Activated CD4-positive, alpha-beta T cell treated with anti-CD3 and anti-CD28 coated beads for 36 hours (primary cell): ENCODE data around the gene ABCA7. TPM values are rescaled to one million over a fixed set of nuclear protein-coding genes. Genes with fewer than 3 reads are reported as not detected.

Experiments used
- ATAC-seq: fragments of 200-7000 bp; cut with Tn5 transposase; one replicate; pipeline ENCODE4 v1.10.0; 2021; ENCODE audit warnings: mild to moderate bottlenecking, moderate library complexity
- CTCF ChIA-PET: fragments of 350-600 bp; sonication (Branson Sonifier 250); formaldehyde crosslinking; loops from one replicate; lab custom pipeline; 2021; ENCODE audit warnings: antibody characterized with exemption; lab: Charles Lee
- POLR2A ChIA-PET: fragments of 350-600 bp; sonication (Branson Sonifier 250); formaldehyde crosslinking; loops from one replicate; lab custom pipeline; 2021; ENCODE audit warnings: antibody characterized with exemption, inconsistent platforms; lab: Charles Lee
- DNase-seq: peaks from one replicate; pipeline ENCODE4 v3.0.0-alpha.2; 2020
- H3K27ac Mint-ChIP-seq: one replicate; pipeline ENCODE4 v1.8.0; 2021; ENCODE audit warnings: mixed read lengths
- H3K27me3 Mint-ChIP-seq: one replicate; pipeline ENCODE4 v1.8.0; 2021; ENCODE audit warnings: mixed read lengths
- H3K36me3 Mint-ChIP-seq: one replicate; pipeline ENCODE4 v1.8.0; 2021; ENCODE audit warnings: low read depth, mixed read lengths
- H3K4me1 Mint-ChIP-seq: one replicate; pipeline ENCODE4 v1.8.0; 2021; ENCODE audit warnings: mixed read lengths
- H3K4me3 Mint-ChIP-seq: one replicate; pipeline ENCODE4 v1.8.0; 2021; ENCODE audit warnings: mild to moderate bottlenecking, moderate library complexity, mixed read lengths
- H3K9me3 Mint-ChIP-seq: one replicate; pipeline ENCODE4 v1.8.0; 2021; ENCODE audit warnings: low read depth, mixed read lengths
- intact Hi-C, 2 experiments: fragments of 100-400 bp; cut with DNase I in 1 of 2; cut with micrococcal nuclease in 1 of 2; formaldehyde crosslinking; loops; one replicate each; pipeline versions ENCODE4 v1.14.2 to v1.15.1; 2022 to 2024; cut with DNase I, micrococcal nuclease
- total RNA-seq, 2 experiments: library from RNA; stranded (reverse); gene quantifications; one replicate each; pipeline ENCODE4 v1.2.3, GENCODE V29; 2021

The ABCA7 gene
- total RNA-seq, 2 experiments from 2014 or later: 14.4 to 16.9 TPM

DNA sequence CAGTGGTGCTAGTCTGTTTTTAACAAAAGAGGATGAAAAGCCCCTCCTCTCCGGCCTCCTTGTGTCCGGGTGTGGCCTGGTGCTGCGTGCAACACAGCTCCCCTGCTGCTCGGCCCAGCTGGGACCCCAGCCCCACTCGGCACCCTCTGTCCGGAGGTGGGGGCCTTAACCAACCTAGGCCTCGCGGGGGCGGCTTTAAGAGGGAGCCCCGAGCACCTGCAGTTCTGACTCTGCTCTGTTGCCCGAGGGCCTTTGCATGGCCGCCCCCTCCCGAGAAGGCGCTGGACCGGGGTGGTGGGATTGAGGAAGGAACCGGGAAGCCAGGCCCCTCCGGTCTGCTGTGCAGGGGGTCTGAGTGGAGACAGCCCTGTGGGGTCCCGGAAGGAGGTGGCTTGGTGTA is 45.4 kb upstream of the ABCA7 start:
- Mint-ChIP-seq H3K9me3 (no peaks in the 10 kb centered on the region), H3K4me3 (no peak overlapping the region), H3K4me1 (peaks cover 7% of the 10 kb centered on the region), H3K36me3 (peaks cover 9% of the 10 kb centered on the region), H3K27ac (no peak overlapping the region), H3K27me3 (peaks cover 14% of the 10 kb centered on the region)
- ATAC-seq (no peak), DNase-seq (no peak)
- ChIA-PET CTCF (interaction anchor here (1.1 kb wide), 1 partner anchor 72 kb away, joined by 3 read pairs; no protein-coding TSS in a partner anchor), POLR2A (no interaction called here)
- intact Hi-C loops: no loop called here

- H3K9me3 Mint-ChIP-seq: no peaks in the 10 kb centered on the region
These were observed 44.7 kb upstream of the ABCA7 start for GRCh38 chr19:995051-995827.

DNA sequence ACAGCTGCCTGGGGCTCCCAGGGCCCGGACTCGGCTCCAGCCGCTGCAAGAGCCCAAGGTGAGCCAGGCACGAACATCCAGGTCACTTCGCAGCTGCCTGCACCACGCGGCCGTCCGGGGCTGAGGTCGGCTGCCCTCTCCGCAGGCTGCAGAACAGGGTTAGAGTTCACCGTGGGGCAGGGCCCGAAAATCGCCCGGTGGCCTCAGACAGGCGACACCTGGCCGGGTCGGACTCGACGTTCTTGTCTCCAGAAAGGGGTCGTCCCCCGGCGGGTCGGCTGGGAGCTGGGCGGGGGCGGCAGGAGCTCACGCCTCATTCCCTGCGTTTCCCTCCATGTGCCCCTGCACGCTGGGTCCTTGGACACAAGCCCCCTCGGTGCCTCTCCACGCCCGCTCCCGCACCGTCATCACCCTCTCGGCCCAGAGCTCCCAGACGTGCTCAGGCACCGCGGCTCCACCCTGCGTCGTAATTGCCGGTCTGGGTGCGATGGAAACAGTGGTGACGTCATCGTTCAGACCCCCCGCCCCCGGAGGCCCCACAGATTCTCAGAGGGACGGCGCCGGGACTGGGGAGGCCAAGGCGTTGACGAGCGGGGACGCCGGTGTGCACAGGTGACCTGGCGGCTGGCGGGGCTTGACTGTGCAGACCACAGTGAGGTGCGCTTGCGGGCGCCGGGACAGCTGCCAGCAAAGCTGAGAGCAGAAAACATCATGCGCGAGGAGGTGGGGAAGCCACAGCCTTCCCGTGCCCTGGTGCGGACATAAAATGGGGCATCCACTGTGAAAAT is 43.7 kb upstream of the ABCA7 start:
- H3K36me3 Mint-ChIP-seq: peaks cover 5% of the 10 kb centered on the region
- ATAC-seq: peak; percentile 54
- peaks cover 8% of the 10 kb centered on the region for H3K4me1 Mint-ChIP-seq
- no peaks in the 10 kb centered on the region for H3K9me3 Mint-ChIP-seq
- intact Hi-C loops: no loop called here
- DNase-seq: peak; percentile 84
- H3K4me3 Mint-ChIP-seq: peak overlapping the region; percentile 44
- POLR2A ChIA-PET: interaction anchor here (0.6 kb wide), 1 partner anchor 25 kb away, joined by 3 read pairs; the partner anchor contains the start of gene RNU6-2
- no peak overlapping the region for H3K27ac Mint-ChIP-seq
- H3K27me3 Mint-ChIP-seq: peaks cover 14% of the 10 kb centered on the region
- CTCF ChIA-PET: interaction anchor here (0.6 to 2.3 kb wide), 5 partner anchors 9 to 133 kb away, joined by 3 to 8 read pairs (median 4); partner anchors contain the start of gene WDR18

More at GRCh38 chr19:995051-995827, 44.7 kb upstream of the ABCA7 start:
- POLR2A ChIA-PET: no interaction called here
- H3K27me3 Mint-ChIP-seq: peaks cover 14% of the 10 kb centered on the region
- H3K27ac Mint-ChIP-seq: no peak overlapping the region
- no peak for ATAC-seq
- H3K4me3 Mint-ChIP-seq: no peak overlapping the region
- intact Hi-C loops: no loop called here
- no peak for DNase-seq
- peaks cover 7% of the 10 kb centered on the region for H3K4me1 Mint-ChIP-seq
- H3K36me3 Mint-ChIP-seq: peaks cover 9% of the 10 kb centered on the region
- CTCF ChIA-PET: interaction anchor here (1.1 kb wide), 1 partner anchor 72 kb away, joined by 3 read pairs; no protein-coding TSS in a partner anchor

- H3K27ac Mint-ChIP-seq: no peak overlapping the region
- H3K4me1 Mint-ChIP-seq: peaks cover 10% of the 10 kb centered on the region
These were observed 41.8 kb upstream of the ABCA7 start for GRCh38 chr19:998064-998463.

GRCh38 chr19:999379-999719 is 40.6 kb upstream of the ABCA7 start:
- H3K27ac Mint-ChIP-seq: no peak overlapping the region
- ATAC-seq (no peak), DNase-seq (no peak)
- ChIA-PET POLR2A (no interaction called here), CTCF (interaction anchor here (0.7 to 0.9 kb wide), 2 partner anchors 17 to 68 kb away, joined by 3 read pairs; no protein-coding TSS in a partner anchor)
- no peak overlapping the region for H3K4me3 Mint-ChIP-seq
- peaks cover 10% of the 10 kb centered on the region for H3K4me1 Mint-ChIP-seq
- H3K9me3 Mint-ChIP-seq: no peaks in the 10 kb centered on the region
- H3K36me3 Mint-ChIP-seq: no peaks in the 10 kb centered on the region
- intact Hi-C loops: no loop called here
- H3K27me3 Mint-ChIP-seq: peaks cover 19% of the 10 kb centered on the region

More at GRCh38 chr19:998064-998463, 41.8 kb upstream of the ABCA7 start:
- Mint-ChIP-seq H3K9me3 (no peaks in the 10 kb centered on the region), H3K27me3 (peaks cover 19% of the 10 kb centered on the region), H3K4me3 (no peak overlapping the region), H3K36me3 (peaks cover 2% of the 10 kb centered on the region)
- no peak for ATAC-seq
- intact Hi-C loops: no loop called here
- CTCF ChIA-PET: interaction anchor here (0.6 to 2.3 kb wide), 4 partner anchors 16 to 310 kb away, joined by 3 to 8 read pairs (median 3); no protein-coding TSS in a partner anchor
- no peak for DNase-seq
- POLR2A ChIA-PET: no interaction called here

DNA sequence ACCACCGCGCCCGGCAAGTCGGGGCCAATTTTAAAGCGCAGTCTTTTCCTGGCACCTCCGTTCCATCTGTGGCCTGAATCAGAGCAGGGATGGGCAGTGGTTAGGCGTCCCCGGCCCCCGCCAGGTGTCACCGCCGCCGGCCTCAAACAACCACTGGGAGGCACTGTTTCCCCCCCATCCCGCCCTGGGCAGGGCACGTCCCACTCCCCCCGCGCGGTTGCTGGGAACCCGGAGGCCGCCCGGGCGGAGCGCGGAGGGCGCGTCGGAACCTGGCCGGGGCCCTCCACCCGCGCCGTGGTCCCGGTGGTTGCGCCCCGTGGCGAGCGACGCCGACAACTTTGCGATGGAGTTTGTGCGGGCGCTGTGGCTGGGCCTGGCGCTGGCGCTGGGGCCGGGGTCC is 39.8 kb upstream of the ABCA7 start, which contains the start of gene GRIN3B:
GRIN3B (plus strand) TSS at position 325 of the 400 bp plus-strand sequence; CDS start at position 344, 19 bp downstream.
- H3K27ac Mint-ChIP-seq: no peak within 1 kb of the TSS
- H3K9me3 Mint-ChIP-seq: no peaks in the 10 kb centered on the region
- intact Hi-C loops: loop anchor here in 1 of 2 experiments (1.0 kb wide), 1 partner anchor 240 kb away; no protein-coding TSS in a partner anchor
- ATAC-seq: peak; percentile 57
- CTCF ChIA-PET: no interaction called here
- no peaks in the 10 kb centered on the region for H3K36me3 Mint-ChIP-seq
- POLR2A ChIA-PET: no interaction called here
- peak; percentile 89 for DNase-seq
- H3K27me3 Mint-ChIP-seq: peaks cover 19% of the 10 kb centered on the region
- H3K4me1 Mint-ChIP-seq: peaks cover 10% of the 10 kb centered on the region
- H3K4me3 Mint-ChIP-seq: no peak within 1 kb of the TSS

DNA sequence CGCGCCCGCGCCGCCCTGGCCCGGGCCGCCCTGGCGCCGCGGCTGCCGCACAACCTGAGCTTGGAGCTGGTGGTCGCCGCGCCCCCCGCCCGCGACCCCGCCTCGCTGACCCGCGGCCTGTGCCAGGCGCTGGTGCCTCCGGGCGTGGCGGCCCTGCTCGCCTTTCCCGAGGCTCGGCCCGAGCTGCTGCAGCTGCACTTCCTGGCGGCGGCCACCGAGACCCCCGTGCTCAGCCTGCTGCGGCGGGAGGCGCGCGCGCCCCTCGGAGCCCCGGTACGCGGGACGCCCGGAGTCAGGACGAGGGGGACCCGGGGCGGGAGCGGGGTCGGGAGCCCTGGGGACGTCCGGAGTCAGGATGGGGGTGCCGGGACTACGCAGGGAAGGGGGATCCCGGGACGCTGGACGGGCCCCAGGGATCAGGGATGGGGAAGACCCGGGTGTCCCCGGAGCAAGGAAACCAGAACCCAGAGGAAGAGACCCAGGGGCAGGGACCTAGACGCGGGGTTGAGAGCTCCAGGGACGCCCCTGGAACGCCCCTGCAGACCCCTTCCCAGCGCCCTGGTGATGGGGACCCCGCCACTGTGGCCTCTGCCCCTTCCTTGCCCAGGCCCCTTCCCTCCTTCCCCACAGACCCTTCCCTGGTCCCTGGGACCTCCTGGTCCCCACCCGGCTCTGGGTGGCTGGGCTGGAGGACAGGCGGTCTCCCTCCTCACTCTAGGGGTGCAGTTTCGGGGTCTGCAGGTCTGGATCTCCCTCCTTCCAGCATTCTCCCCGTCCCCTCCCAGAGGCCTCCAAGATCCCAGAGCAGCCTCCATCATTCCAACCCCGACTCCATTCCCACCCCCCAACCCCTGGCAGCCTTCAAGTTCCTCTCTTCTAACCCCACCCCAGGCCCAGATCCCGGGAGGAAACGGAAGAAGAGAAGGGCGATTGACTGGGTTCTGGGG is 39.0 kb upstream of the ABCA7 start:
- ChIA-PET CTCF (interaction anchor here (0.6 to 1.1 kb wide), 3 partner anchors 24 to 213 kb away, joined by 3 read pairs; no protein-coding TSS in a partner anchor), POLR2A (no interaction called here)
- no peak overlapping the region for H3K27ac Mint-ChIP-seq
- H3K27me3 Mint-ChIP-seq: peaks cover 19% of the 10 kb centered on the region
- no peaks in the 10 kb centered on the region for H3K36me3 Mint-ChIP-seq
- ATAC-seq (no peak), DNase-seq (no peak)
- no peak overlapping the region for H3K4me3 Mint-ChIP-seq
- peaks cover 10% of the 10 kb centered on the region for H3K4me1 Mint-ChIP-seq
- H3K9me3 Mint-ChIP-seq: no peaks in the 10 kb centered on the region
- intact Hi-C loops: loop anchor here (1.0 kb wide), 4 partner anchors 80 to 239 kb away; no protein-coding TSS in a partner anchor

DNA sequence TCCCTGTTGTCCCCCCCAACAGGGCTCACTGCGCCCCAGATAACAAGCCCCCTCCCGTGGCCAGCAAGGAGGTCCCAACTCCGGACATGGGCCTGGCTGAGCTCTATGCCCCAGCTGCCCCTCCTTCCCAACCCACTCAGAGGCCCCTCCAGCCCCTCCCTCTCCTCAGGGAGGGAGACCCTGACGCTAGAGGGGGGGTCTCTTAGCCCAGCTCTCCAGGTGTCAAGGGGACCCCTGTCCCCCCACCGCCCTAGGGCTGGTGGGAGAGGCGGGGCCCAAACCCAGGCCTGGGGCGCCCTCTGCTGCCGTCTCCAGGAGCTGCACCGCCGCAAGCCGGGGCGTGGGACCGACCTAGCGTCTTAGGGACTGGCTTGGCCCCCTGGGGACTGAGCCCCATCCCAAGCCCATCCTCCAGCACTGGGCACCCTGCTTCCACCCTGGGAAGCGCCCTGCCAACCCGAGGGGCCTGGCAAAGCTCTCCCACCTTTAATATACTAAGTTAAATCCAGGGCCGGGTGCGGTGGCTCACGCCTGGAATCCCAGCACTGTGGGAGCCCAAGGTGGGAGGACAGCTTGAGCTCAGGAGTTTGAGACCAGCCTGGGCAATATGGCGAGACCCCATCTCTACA is 38.3 kb upstream of the ABCA7 start:
- no peak overlapping the region for H3K4me3 Mint-ChIP-seq
- intact Hi-C loops: loop anchor here (1.0 kb wide), 3 partner anchors 80 to 231 kb away; no protein-coding TSS in a partner anchor
- peak; percentile 77 for ATAC-seq
- POLR2A ChIA-PET: no interaction called here
- no peaks in the 10 kb centered on the region for H3K9me3 Mint-ChIP-seq
- peaks cover 5% of the 10 kb centered on the region for H3K4me1 Mint-ChIP-seq
- H3K27me3 Mint-ChIP-seq: peaks cover 19% of the 10 kb centered on the region
- peak; percentile 84 for DNase-seq
- H3K27ac Mint-ChIP-seq: no peak overlapping the region
- H3K36me3 Mint-ChIP-seq: no peaks in the 10 kb centered on the region
- CTCF ChIA-PET: interaction anchor here (1.0 to 1.1 kb wide), 2 partner anchors 25 to 129 kb away, joined by 3 read pairs; no protein-coding TSS in a partner anchor

GRCh38 chr19:1002600-1002999 is 37.3 kb upstream of the ABCA7 start:
- Mint-ChIP-seq H3K9me3 (no peaks in the 10 kb centered on the region), H3K27me3 (peaks cover 19% of the 10 kb centered on the region), H3K27ac (no peak overlapping the region), H3K4me3 (no peak overlapping the region), H3K36me3 (no peaks in the 10 kb centered on the region), H3K4me1 (peaks cover 3% of the 10 kb centered on the region)
- intact Hi-C loops: no loop called here
- POLR2A ChIA-PET: interaction anchor here (1.0 kb wide), 1 partner anchor 16 kb away, joined by 8 read pairs; no protein-coding TSS in a partner anchor
- no peak for ATAC-seq
- no peak for DNase-seq
- CTCF ChIA-PET: interaction anchor here (0.5 to 0.6 kb wide), 3 partner anchors 26 to 273 kb away, joined by 3 read pairs; no protein-coding TSS in a partner anchor

- Mint-ChIP-seq H3K27ac (no peak overlapping the region), H3K4me1 (peaks cover 3% of the 10 kb centered on the region), H3K36me3 (peaks cover under 1% of the 10 kb centered on the region), H3K27me3 (peaks cover 14% of the 10 kb centered on the region), H3K9me3 (no peaks in the 10 kb centered on the region), H3K4me3 (no peak overlapping the region)
- DNase-seq (no peak), ATAC-seq (no peak)
- CTCF ChIA-PET: interaction anchor here (0.6 kb wide), 1 partner anchor 46 kb away, joined by 3 read pairs; no protein-coding TSS in a partner anchor
- POLR2A ChIA-PET: interaction anchor here (1.0 kb wide), 1 partner anchor 15 kb away, joined by 8 read pairs; no protein-coding TSS in a partner anchor
- intact Hi-C loops: no loop called here
These were observed 36.6 kb upstream of the ABCA7 start for GRCh38 chr19:1003283-1003682.
